HepG2 (cell line): ENCODE measurements around the gene NUTF2. TPM values are rescaled to one million over a fixed set of nuclear protein-coding genes. Genes with fewer than 3 reads are reported as not detected.

Experiments
- ELF3 ChIP-seq: IDR thresholded peaks from 2 replicates; pipeline ENCODE4 v1.6.1; 2016; ENCODE audit warnings: missing genetic modification reagents, missing compliant biosample characterization
- FOXP1 ChIP-seq, 2 experiments: fragments of 450-650 bp in 1 of 2; IDR thresholded peaks; 2 replicates each; pipeline ENCODE4 v1.6.1; 2017 to 2018; ENCODE audit warnings: antibody characterized with exemption in 1 of 2
- IRX3 ChIP-seq: sonication (generic); formaldehyde crosslinking; IDR thresholded peaks from 2 replicates; pipeline ENCODE4 v1.8.1; 2023; ENCODE audit warnings: mild to moderate bottlenecking, low read depth, missing genetic modification reagents, borderline replicate concordance
- KDM3A ChIP-seq: IDR thresholded peaks from 2 replicates; pipeline ENCODE4 v1.6.1; 2018; ENCODE audit warnings: low read depth, missing compliant biosample characterization
- MIXL1 ChIP-seq: IDR thresholded peaks from 2 replicates; pipeline ENCODE4 v1.6.1; 2016
- PPARG ChIP-seq: conservative IDR thresholded peaks from 2 replicates; pipeline ENCODE4 v1.6.1; 2016; ENCODE audit warnings: missing biosample characterization, missing genetic modification reagents
- RFXAP ChIP-seq: sonication (generic); formaldehyde crosslinking; IDR thresholded peaks from 2 replicates; pipeline ENCODE4 v1.4.0; 2020; ENCODE audit warnings: missing genetic modification reagents, borderline replicate concordance
- SCMH1 ChIP-seq: sonication (generic); formaldehyde crosslinking; IDR thresholded peaks from 2 replicates; pipeline ENCODE4 v1.9.0; 2021; ENCODE audit warnings: missing genetic modification reagents, mild to moderate bottlenecking, borderline replicate concordance
- ZNF550 ChIP-seq: sonication (generic); formaldehyde crosslinking; IDR thresholded peaks from 2 replicates; pipeline ENCODE4 v1.4.0; 2020; ENCODE audit warnings: mild to moderate bottlenecking, missing genetic modification reagents, borderline replicate concordance
- ZNF589 ChIP-seq: sonication (generic); formaldehyde crosslinking; conservative IDR thresholded peaks from 2 replicates; pipeline ENCODE4 v1.8.0; 2022; ENCODE audit warnings: mild to moderate bottlenecking, moderate library complexity, missing genetic modification reagents
- ZNF687 ChIP-seq: sonication (generic); formaldehyde crosslinking; IDR thresholded peaks from 2 replicates; pipeline ENCODE4 v1.5.1; 2020; ENCODE audit warnings: mild to moderate bottlenecking, missing genetic modification reagents, moderate library complexity
- polyA plus RNA-seq, 8 experiments: library from polyadenylated mRNA; depleted of rRNA in 3 of 8; stranded (reverse) in 7 of 8; unstranded in 1 of 8; fragments of >200 nt; fragmentation: Illumina TruSeq in 4 of 8; extraction: Trizol in 4 of 8; gene quantifications; 2 replicates each; pipeline versions ENCODE4 v1.2.1 to v1.2.3, GENCODE V29; 2011 to 2016; ENCODE audit warnings: low read depth in 4 of 8, missing spikeins in 1 of 8, mixed read lengths in 1 of 8; ENCODE audit not compliant: insufficient read depth in 1 of 8
- total RNA-seq, 5 experiments: library from RNA; depleted of rRNA; stranded (reverse); fragments of >200 nt; fragmentation: Illumina TruSeq; extraction: Trizol; gene quantifications; 2 replicates each; pipeline ENCODE4 v1.2.3, GENCODE V29; 2016; ENCODE audit warnings: low read depth in 1 of 5
- TF ChIP-seq, protein P1 (sequence below): sonication (generic); formaldehyde crosslinking; IDR thresholded peaks from 2 replicates; pipeline ENCODE4 v1.5.1; 2020; ENCODE audit warnings: mild to moderate bottlenecking, missing genetic modification reagents, borderline replicate concordance
- TF ChIP-seq, protein P2 (sequence below): sonication (generic); formaldehyde crosslinking; conservative IDR thresholded peaks from 2 replicates; pipeline ENCODE4 v1.4.0; 2020; ENCODE audit warnings: mild to moderate bottlenecking, missing genetic modification reagents, moderate library complexity
- TF ChIP-seq, protein P3 (sequence below): sonication (generic); formaldehyde crosslinking; IDR thresholded peaks from 2 replicates; pipeline ENCODE4 v1.5.0; 2020; ENCODE audit warnings: missing genetic modification reagents

NUTF2 gene
- total and polyA plus RNA-seq, 2 of the 13 experiments (the other 11 are each of a cell fraction or from before 2014, with no cell fraction given) = 168 to 214 TPM

GRCh38 chr16:67841816-67842508 is 4.8 kb upstream of the NUTF2 start, which contains the start of gene THAP11 (continued):
- TF ChIP-seq, protein P1, sequence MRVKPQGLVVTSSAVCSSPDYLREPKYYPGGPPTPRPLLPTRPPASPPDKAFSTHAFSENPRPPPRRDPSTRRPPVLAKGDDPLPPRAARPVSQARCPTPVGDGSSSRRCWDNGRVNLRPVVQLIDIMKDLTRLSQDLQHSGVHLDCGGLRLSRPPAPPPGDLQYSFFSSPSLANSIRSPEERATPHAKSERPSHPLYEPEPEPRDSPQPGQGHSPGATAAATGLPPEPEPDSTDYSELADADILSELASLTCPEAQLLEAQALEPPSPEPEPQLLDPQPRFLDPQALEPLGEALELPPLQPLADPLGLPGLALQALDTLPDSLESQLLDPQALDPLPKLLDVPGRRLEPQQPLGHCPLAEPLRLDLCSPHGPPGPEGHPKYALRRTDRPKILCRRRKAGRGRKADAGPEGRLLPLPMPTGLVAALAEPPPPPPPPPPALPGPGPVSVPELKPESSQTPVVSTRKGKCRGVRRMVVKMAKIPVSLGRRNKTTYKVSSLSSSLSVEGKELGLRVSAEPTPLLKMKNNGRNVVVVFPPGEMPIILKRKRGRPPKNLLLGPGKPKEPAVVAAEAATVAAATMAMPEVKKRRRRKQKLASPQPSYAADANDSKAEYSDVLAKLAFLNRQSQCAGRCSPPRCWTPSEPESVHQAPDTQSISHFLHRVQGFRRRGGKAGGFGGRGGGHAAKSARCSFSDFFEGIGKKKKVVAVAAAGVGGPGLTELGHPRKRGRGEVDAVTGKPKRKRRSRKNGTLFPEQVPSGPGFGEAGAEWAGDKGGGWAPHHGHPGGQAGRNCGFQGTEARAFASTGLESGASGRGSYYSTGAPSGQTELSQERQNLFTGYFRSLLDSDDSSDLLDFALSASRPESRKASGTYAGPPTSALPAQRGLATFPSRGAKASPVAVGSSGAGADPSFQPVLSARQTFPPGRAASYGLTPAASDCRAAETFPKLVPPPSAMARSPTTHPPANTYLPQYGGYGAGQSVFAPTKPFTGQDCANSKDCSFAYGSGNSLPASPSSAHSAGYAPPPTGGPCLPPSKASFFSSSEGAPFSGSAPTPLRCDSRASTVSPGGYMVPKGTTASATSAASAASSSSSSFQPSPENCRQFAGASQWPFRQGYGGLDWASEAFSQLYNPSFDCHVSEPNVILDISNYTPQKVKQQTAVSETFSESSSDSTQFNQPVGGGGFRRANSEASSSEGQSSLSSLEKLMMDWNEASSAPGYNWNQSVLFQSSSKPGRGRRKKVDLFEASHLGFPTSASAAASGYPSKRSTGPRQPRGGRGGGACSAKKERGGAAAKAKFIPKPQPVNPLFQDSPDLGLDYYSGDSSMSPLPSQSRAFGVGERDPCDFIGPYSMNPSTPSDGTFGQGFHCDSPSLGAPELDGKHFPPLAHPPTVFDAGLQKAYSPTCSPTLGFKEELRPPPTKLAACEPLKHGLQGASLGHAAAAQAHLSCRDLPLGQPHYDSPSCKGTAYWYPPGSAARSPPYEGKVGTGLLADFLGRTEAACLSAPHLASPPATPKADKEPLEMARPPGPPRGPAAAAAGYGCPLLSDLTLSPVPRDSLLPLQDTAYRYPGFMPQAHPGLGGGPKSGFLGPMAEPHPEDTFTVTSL (CRISPR knock-in tag) = no peak
- TF ChIP-seq FOXP1 (IDR thresholded peaks at IDR 0.05) (no peak), FOXP1 (CRISPR knock-in tag; IDR thresholded peaks at IDR 0.05) (no peak), RFXAP (peak; percentile 9; the same call in 1 of the 2 replicates), ZNF687 (CRISPR knock-in tag) (peak; percentile 74), SCMH1 (CRISPR knock-in tag) (no peak), ZNF550 (peak; percentile 45; the same call in 1 of the 2 replicates), PPARG (peak; percentile 66), MIXL1 (CRISPR knock-in tag) (peak; percentile 81), IRX3 (0 out of 2 replicates have a peak, but pooled peaks have one; percentile 6), ZNF589 (CRISPR knock-in tag) (peak; percentile 75), ELF3 (peak; percentile 44; the same call in 1 of the 2 replicates), KDM3A (CRISPR knock-in tag) (peak; percentile 94; the same call in 1 of the 2 replicates)
- TF ChIP-seq, protein P2, sequence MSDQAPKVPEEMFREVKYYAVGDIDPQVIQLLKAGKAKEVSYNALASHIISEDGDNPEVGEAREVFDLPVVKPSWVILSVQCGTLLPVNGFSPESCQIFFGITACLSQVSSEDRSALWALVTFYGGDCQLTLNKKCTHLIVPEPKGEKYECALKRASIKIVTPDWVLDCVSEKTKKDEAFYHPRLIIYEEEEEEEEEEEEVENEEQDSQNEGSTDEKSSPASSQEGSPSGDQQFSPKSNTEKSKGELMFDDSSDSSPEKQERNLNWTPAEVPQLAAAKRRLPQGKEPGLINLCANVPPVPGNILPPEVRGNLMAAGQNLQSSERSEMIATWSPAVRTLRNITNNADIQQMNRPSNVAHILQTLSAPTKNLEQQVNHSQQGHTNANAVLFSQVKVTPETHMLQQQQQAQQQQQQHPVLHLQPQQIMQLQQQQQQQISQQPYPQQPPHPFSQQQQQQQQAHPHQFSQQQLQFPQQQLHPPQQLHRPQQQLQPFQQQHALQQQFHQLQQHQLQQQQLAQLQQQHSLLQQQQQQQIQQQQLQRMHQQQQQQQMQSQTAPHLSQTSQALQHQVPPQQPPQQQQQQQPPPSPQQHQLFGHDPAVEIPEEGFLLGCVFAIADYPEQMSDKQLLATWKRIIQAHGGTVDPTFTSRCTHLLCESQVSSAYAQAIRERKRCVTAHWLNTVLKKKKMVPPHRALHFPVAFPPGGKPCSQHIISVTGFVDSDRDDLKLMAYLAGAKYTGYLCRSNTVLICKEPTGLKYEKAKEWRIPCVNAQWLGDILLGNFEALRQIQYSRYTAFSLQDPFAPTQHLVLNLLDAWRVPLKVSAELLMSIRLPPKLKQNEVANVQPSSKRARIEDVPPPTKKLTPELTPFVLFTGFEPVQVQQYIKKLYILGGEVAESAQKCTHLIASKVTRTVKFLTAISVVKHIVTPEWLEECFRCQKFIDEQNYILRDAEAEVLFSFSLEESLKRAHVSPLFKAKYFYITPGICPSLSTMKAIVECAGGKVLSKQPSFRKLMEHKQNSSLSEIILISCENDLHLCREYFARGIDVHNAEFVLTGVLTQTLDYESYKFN (CRISPR knock-in tag) = no peak; the same call in 1 of the 2 replicates
- TF ChIP-seq, protein P3, sequence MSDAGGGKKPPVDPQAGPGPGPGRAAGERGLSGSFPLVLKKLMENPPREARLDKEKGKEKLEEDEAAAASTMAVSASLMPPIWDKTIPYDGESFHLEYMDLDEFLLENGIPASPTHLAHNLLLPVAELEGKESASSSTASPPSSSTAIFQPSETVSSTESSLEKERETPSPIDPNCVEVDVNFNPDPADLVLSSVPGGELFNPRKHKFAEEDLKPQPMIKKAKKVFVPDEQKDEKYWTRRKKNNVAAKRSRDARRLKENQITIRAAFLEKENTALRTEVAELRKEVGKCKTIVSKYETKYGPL (CRISPR knock-in tag) = no peak
